Embryonic facial prominence (tissue), 1 donor: ENCODE data around the gene LENG1.
"Not testable (repeated sequence)": the region's sequence is repeated elsewhere in the genome, so short reads cannot be mapped to it uniquely, and the experiment has no call there.

ENCODE experiments used
- DNase-seq: peaks from one replicate; pipeline ENCODE4 v3.0.0-alpha.2; 2016; ENCODE audit errors: extremely low spot score

The LENG1 gene

GRCh38 chr19:54189735-54190502, 30.4 kb upstream of the LENG1 start:
- DNase-seq = peak; percentile 100

- no peak for DNase-seq
Measured at GRCh38 chr19:54189145-54189734, 29.7 kb upstream of the LENG1 start, which contains the start of gene MBOAT7. TSS of gene MBOAT7 (minus strand) at chr19:54189580. CDS start at chr19:54188508, 1,072 bp downstream.

GRCh38 chr19:54188215-54188871, 28.8 kb upstream of the LENG1 start:
- no peak for DNase-seq

- no peak for DNase-seq
Measured at GRCh38 chr19:54186934-54187381, 27.4 kb upstream of the LENG1 start.

GRCh38 chr19:54186351-54186750, 26.8 kb upstream of the LENG1 start:
- no peak for DNase-seq

- no peak for DNase-seq
Measured at GRCh38 chr19:54183431-54183830, 23.9 kb upstream of the LENG1 start.

GRCh38 chr19:54181894-54182293, 22.4 kb upstream of the LENG1 start:
- not testable (repeated sequence) for DNase-seq

GRCh38 chr19:54180691-54181091, 21.2 kb upstream of the LENG1 start:
- DNase-seq = no peak

GRCh38 chr19:54179921-54180461, 20.5 kb upstream of the LENG1 start:
- no peak for DNase-seq

- DNase-seq = no peak
Measured at GRCh38 chr19:54179262-54179852, 19.8 kb upstream of the LENG1 start.

- no peak for DNase-seq
Measured at GRCh38 chr19:54178581-54179261, 19.2 kb upstream of the LENG1 start.

GRCh38 chr19:54173951-54174834, 14.7 kb upstream of the LENG1 start:
- no peak for DNase-seq

GRCh38 chr19:54173359-54173699, 13.8 kb upstream of the LENG1 start:
- no peak for DNase-seq

- no peak for DNase-seq
Measured at GRCh38 chr19:54172471-54173358, 13.2 kb upstream of the LENG1 start, which contains the start of gene TMC4. TSS of gene TMC4 (minus strand) at chr19:54173160. CDS start at chr19:54173117, 43 bp downstream.

- not testable (repeated sequence) for DNase-seq
Measured at GRCh38 chr19:54171736-54172431, 12.4 kb upstream of the LENG1 start.

- no peak for DNase-seq
Measured at GRCh38 chr19:54169149-54169740, 9.7 kb upstream of the LENG1 start.

GRCh38 chr19:54168174-54168917, 8.8 kb upstream of the LENG1 start:
- DNase-seq = peak; percentile 53

- no peak for DNase-seq
Measured at GRCh38 chr19:54165222-54165621, 5.7 kb upstream of the LENG1 start.
